ENCODE data around the gene RPTOR. TPM values are rescaled to one million over a fixed set of nuclear protein-coding genes. Genes with fewer than 3 reads are reported as not detected.
A peak's percentile ranks its signal among the peaks of the same experiment; 100 is the strongest.

Gene RPTOR
- total and polyA plus RNA-seq, 10 of the 15 experiments (the other 5 are each of a cell fraction or from before 2014, with no cell fraction given), result 0.18 to 32.1 (median 7.8) TPM

DNA sequence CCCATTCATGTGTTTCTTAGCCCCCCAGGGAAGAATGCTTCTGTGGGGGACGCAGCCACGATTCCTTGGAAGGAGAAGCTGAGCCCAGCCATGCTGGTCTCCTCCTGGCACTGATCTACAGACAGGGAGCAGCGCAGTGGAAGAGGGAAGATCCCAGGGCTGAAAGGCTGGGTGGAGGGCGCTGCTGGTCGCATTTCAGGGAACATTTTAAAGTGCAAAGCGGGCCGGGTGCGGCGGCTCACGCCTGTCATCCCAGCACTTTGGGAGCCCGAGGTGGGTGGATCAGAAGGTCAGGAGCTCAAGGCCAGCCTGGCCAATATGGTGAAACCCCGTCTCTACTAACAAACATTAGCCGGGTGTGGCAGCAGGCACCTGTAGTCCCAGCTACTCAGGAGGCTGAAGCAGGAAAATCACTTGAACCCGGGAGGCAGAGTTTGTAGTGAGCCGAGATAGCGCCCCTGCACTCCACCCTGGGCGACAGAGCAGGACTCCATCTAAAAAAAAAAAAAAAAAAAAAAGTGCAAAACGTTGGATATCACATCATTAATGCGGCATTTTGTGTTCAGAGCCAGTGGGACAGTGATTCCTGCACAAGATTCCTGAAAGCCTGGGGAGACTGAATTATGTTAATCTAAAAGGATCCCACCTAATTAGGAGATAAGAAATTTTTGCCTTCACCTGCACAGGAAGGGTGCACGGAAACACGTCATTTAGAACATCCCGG is 446.4 kb downstream of the RPTOR start:
- FAIRE-seq (peak; percentile 44), ATAC-seq (no peak; the same call in 2 of the 3 replicates), DNase-seq (ENCODE audit: low read depth, low spot score) (no peak)
- no peaks in the 10 kb centered on the region for H3K9me3 ChIP-seq (replicated peaks; ENCODE audit: control insufficient read depth, insufficient read depth, low read length)
- no peaks in the 10 kb centered on the region; a peak in 1 of 4 replicates for H3K27me3 ChIP-seq (replicated peaks in 1 of 2; ENCODE audit: control insufficient read depth in 2 of 2, insufficient read depth in 2 of 2, low read length in 1 of 2)
- intact Hi-C loops (cut with micrococcal nuclease; ENCODE audit: unreplicated experiment) (no loop called here), in situ Hi-C loops (cut with MboI) (no loop called here)
- H2AFZ ChIP-seq (ENCODE audit: control insufficient read depth, low read depth, low read length), result peak overlapping the region; percentile 99
- peak overlapping the region; percentile 97 for H3K4me3 ChIP-seq
- ChIA-PET RAD21 (ENCODE audit: unreplicated experiment) (no interaction called here), CTCF (interaction anchor here (0.6 to 1.0 kb wide), 2 partner anchors 106 to 111 kb away, joined by 3 read pairs; no protein-coding TSS in a partner anchor), POLR2A (interaction anchor here (1.2 kb wide), 1 partner anchor 446 kb away, joined by 7 read pairs; the partner anchor contains the start of gene RPTOR), SMC1A (ENCODE audit: uncharacterized antibody, unreplicated experiment) (interaction anchor here (0.8 kb wide), 1 partner anchor 113 kb away, joined by 3 read pairs; no protein-coding TSS in a partner anchor)
- H3K79me2 ChIP-seq (ENCODE audit: control insufficient read depth, insufficient read depth, low read length), result peaks cover 15% of the 10 kb centered on the region
- TSS peak; percentile 68 for BruUV-seq (replicated peaks)
- no peak for TF ChIP-seq CBX5 (IDR thresholded peaks at IDR 0.05; ENCODE audit: low read depth)
- no peak for TF ChIP-seq SPI1 (IDR thresholded peaks at IDR 0.05; ENCODE audit: borderline replicate concordance, insufficient read depth, low read depth, low read length)
- TF ChIP-seq, protein P1, sequence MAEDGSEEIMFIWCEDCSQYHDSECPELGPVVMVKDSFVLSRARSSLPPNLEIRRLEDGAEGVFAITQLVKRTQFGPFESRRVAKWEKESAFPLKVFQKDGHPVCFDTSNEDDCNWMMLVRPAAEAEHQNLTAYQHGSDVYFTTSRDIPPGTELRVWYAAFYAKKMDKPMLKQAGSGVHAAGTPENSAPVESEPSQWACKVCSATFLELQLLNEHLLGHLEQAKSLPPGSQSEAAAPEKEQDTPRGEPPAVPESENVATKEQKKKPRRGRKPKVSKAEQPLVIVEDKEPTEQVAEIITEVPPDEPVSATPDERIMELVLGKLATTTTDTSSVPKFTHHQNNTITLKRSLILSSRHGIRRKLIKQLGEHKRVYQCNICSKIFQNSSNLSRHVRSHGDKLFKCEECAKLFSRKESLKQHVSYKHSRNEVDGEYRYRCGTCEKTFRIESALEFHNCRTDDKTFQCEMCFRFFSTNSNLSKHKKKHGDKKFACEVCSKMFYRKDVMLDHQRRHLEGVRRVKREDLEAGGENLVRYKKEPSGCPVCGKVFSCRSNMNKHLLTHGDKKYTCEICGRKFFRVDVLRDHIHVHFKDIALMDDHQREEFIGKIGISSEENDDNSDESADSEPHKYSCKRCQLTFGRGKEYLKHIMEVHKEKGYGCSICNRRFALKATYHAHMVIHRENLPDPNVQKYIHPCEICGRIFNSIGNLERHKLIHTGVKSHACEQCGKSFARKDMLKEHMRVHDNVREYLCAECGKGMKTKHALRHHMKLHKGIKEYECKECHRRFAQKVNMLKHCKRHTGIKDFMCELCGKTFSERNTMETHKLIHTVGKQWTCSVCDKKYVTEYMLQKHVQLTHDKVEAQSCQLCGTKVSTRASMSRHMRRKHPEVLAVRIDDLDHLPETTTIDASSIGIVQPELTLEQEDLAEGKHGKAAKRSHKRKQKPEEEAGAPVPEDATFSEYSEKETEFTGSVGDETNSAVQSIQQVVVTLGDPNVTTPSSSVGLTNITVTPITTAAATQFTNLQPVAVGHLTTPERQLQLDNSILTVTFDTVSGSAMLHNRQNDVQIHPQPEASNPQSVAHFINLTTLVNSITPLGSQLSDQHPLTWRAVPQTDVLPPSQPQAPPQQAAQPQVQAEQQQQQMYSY (CRISPR knock-in tag; IDR thresholded peaks at IDR 0.05), result no peak
- WGBS (ENCODE audit: insufficient coverage, insufficient replicate concordance, low lambda C conversion rate, missing lambda C conversion rate), result 27% methylated on average over 22 of the region's 22 CpGs
- H4K20me1 ChIP-seq (ENCODE audit: control insufficient read depth, insufficient read depth), result no peaks in the 10 kb centered on the region
- no peaks in the 10 kb centered on the region; a peak in 1 of 4 replicates for H3K36me3 ChIP-seq (ENCODE audit: control insufficient read depth in 2 of 2, insufficient read depth in 2 of 2, low read length in 1 of 2)
- H3K27ac ChIP-seq (ENCODE audit: control insufficient read depth, insufficient read depth), result peak overlapping the region; percentile 69
- peak overlapping the region; percentile 89 for H3K9ac ChIP-seq (ENCODE audit: control insufficient read depth, insufficient read depth, low read length)
- H3K4me1 ChIP-seq (ENCODE audit: control insufficient read depth, insufficient read depth, low read length), result peaks cover 18% of the 10 kb centered on the region
- peak overlapping the region; percentile 58 for H3K4me2 ChIP-seq (ENCODE audit: control insufficient read depth, insufficient read depth)
